Subcutaneous adipose tissue (tissue), 4 donors: Measurements from ENCODE around the gene ASPSCR1. TPM values are rescaled to one million over a fixed set of nuclear protein-coding genes. Genes with fewer than 3 reads are reported as not detected.

Experiments used
- CTCF ChIP-seq: fragments of 450-650 bp; IDR thresholded peaks from one replicate; pipeline ENCODE4 v1.5.1; 2016; ENCODE audit warnings: low read depth, mild to moderate bottlenecking, control low read depth, antibody characterized with exemption, moderate library complexity
- total RNA-seq, 4 donors: library from RNA; depleted of rRNA; stranded (reverse); fragments of >200 nt; gene quantifications; one replicate each; pipeline ENCODE4 v1.1.0, GENCODE V29; 2016

Gene ASPSCR1
- total RNA-seq, 4 donors from 2014 or later: 8.2 to 30.1 (median 18.1) TPM

GRCh38 chr17:81984773-81985410 is 7.5 kb downstream of the ASPSCR1 start:
- TF ChIP-seq CTCF: no peak

DNA sequence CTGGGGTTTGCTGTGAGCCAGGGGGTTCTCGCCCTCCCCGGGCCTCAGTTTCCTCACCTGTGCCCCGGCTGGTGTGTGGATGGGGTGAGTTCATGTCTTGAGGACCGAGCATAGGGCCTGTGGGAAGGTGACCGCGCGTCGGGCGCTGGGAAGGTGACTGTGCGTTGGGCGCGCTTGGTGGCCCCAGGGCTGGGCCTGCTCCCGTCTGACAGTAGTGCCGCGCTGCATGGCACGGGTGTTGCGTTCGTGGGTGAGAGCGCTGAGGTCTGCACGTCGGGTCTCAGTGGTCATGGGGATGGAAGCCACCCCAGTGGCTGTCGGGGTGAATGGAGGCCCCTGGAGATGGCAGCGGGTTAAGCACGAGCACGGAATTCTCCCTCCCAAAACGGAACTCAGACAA is 9.2 kb downstream of the ASPSCR1 start:
- no peak for TF ChIP-seq CTCF

- no peak for TF ChIP-seq CTCF
Observed at GRCh38 chr17:81987161-81987770, 9.8 kb downstream of the ASPSCR1 start.

GRCh38 chr17:81990836-81991683 is 13.6 kb downstream of the ASPSCR1 start:
- no peak for TF ChIP-seq CTCF

GRCh38 chr17:81991684-81992305 is 14.4 kb downstream of the ASPSCR1 start:
- no peak for TF ChIP-seq CTCF

DNA sequence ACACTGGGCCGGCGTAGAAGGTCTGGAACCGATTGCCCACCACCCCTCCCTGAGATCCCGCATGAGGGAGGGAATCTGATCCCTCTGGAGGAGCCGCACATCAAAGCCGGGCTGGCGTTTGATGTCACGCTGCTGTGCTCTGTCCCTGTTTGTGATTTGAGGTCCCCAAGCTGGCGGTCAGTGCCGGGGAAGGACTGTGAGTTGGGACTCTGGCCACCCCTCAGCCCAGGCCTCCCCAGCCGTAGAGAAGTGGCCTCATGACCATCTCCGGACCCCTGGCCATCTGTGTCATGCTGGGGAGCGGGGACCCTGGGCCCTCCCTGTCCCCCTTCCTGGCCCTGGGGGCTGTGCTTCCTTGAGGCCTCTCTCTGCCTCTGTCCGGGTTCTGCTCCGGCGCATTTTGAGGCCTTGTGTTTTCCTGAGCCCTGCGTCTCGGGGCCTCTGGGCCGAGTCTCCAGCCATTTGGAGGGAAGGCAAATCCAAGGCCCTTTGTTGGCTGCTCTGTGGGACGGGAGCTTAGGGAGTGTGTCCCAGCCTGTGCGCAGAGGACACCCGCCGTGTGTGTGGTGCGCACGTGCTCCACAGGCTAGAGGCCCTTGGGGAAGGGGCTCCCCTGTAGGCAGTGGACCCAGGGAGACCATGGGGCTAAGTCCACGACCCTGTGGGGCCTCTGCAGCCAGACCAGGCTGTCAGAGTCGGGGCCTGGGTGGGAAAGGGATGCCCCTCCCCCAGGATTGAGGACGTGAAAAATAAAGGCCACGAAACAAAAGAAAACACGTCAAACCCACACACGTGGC is 15.1 kb downstream of the ASPSCR1 start:
- no peak for TF ChIP-seq CTCF
